ENCODE measurements around the gene RELL1.

RELL1 gene

GRCh38 chr4:37597034-37597433, 89.1 kb downstream of the RELL1 start:
- DNase-seq (ENCODE audit: low read depth): no peak

DNA sequence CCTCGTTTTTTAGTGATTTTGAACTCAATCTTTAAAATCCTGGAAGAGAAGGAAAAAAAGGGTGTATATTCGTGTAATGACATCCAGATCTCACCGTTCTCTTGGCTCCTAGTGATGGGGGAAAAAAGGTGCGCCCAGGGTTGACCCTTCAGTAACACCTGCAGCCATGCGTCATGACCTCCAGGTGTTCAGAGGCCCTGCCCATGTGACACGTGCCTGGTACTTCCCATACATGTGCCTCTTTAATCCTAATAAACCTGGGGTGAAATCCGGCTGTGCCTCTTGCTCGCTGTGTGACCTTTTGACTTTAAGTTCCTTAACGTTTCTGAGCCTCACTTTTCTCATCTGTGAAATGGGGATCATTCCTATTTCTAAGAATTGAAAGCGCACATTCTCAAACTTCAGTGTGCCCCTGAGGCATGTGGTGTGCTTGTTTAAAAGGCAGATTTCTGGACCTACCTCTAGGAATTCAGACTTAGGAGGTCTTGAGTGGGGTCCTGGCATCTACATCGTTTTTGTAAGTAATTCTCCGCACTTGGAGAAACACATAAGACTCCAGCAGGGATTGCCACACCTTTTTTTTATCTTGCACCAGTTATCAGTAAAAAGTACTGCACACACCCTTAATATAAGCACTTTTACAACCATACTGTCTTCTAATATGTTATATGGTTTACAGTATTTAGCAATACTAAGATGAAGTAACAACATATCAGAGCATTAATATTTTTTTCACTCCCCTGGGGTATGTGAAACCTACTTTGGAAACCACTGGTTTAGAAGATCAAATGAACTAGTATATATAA, 90.1 kb downstream of the RELL1 start:
- no peak for DNase-seq (ENCODE audit: low read depth)

DNA sequence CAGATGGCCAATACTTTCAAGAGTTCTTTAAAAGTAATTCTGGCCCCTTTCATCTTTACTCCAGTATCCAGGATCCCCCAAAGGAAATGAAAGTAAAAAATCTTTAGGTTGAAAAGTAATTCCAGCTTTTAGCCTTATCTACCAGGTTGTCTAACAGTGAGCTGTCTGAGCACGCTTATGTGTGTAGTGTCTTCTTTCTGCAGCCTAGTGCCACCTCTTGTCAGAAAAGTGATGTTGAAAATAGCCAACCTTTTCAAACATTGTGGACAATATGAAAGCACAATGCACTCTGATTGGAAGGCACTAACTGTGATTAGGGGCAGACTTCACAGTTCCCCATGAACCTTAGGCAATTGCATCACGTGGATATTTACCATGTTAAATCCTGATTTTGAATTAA, 92.1 kb downstream of the RELL1 start:
- no peak for DNase-seq (ENCODE audit: low read depth)

GRCh38 chr4:37591349-37591748, 94.8 kb downstream of the RELL1 start:
- DNase-seq (ENCODE audit: low read depth): no peak

GRCh38 chr4:37590016-37590415, 96.2 kb downstream of the RELL1 start:
- no peak for DNase-seq (ENCODE audit: low read depth)

- no peak for DNase-seq (ENCODE audit: low read depth)
These were observed 98.0 kb downstream of the RELL1 start for GRCh38 chr4:37588150-37588549.

- no peak for DNase-seq (ENCODE audit: low read depth)
These were observed 100.0 kb downstream of the RELL1 start for GRCh38 chr4:37586194-37586593.

- DNase-seq (ENCODE audit: low read depth): no peak
These were observed 101.6 kb downstream of the RELL1 start for GRCh38 chr4:37584493-37585060.

- DNase-seq (ENCODE audit: low read depth): no peak
These were observed 102.1 kb downstream of the RELL1 start for GRCh38 chr4:37584071-37584470.

GRCh38 chr4:37573566-37573965, 112.6 kb downstream of the RELL1 start:
- DNase-seq (ENCODE audit: low read depth): no peak

GRCh38 chr4:37568489-37568888, 117.7 kb downstream of the RELL1 start:
- no peak for DNase-seq (ENCODE audit: low read depth)

GRCh38 chr4:37567836-37568235, 118.3 kb downstream of the RELL1 start:
- DNase-seq (ENCODE audit: low read depth): no peak

- no peak for DNase-seq (ENCODE audit: low read depth)
These were observed 123.6 kb downstream of the RELL1 start for GRCh38 chr4:37562592-37562991.

- DNase-seq (ENCODE audit: low read depth): no peak
These were observed 124.4 kb downstream of the RELL1 start for GRCh38 chr4:37561803-37562207.

GRCh38 chr4:37561196-37561802, 124.9 kb downstream of the RELL1 start:
- DNase-seq (ENCODE audit: low read depth): no peak

Measured in activated T-cell treated with anti-CD3 and anti-CD28 coated beads for 48 hours (primary cell).